Neural progenitor cell (in vitro differentiated cells): ENCODE results near the gene C1orf21. TPM values are rescaled to one million over a fixed set of nuclear protein-coding genes. Genes with fewer than 3 reads are reported as not detected.

Source experiments
- DNase-seq: peaks from one replicate; pipeline ENCODE4 v3.0.0-alpha.2; 2016; ENCODE audit warnings: low spot score
- H2AFZ ChIP-seq: fragments of 200-600 bp; sonication (generic); replicated peaks from 2 replicates; pipeline ENCODE4 v1.6.1; 2016; ENCODE audit warnings: antibody characterized with exemption
- H3F3A ChIP-seq: fragments of 200-600 bp; sonication (generic); 2 replicates; pipeline ENCODE4 v1.6.1; 2016; ENCODE audit warnings: antibody characterized with exemption, low read depth
- H3K27ac ChIP-seq: fragments of 200-600 bp; sonication (generic); 2 replicates; pipeline ENCODE4 v1.5.1; 2016; ENCODE audit warnings: mild to moderate bottlenecking
- H3K27me3 ChIP-seq: fragments of 200-600 bp; sonication (generic); 2 replicates; pipeline ENCODE4 v1.6.1; 2016; ENCODE audit warnings: mild to moderate bottlenecking, moderate library complexity
- H3K36me3 ChIP-seq: fragments of 200-600 bp; sonication (generic); 2 replicates; pipeline ENCODE4 v1.5.1; 2016
- H3K4me1 ChIP-seq: fragments of 200-600 bp; sonication (generic); 2 replicates; pipeline ENCODE4 v1.6.1; 2016; ENCODE audit warnings: mixed run types
- H3K4me2 ChIP-seq: fragments of 200-600 bp; sonication (generic); 2 replicates; pipeline ENCODE4 v1.6.1; 2016
- H3K4me3 ChIP-seq: fragments of 200-600 bp; sonication (generic); 2 replicates; pipeline ENCODE4 v1.5.1; 2016
- H3K79me2 ChIP-seq: fragments of 200-600 bp; sonication (generic); 2 replicates; pipeline ENCODE4 v1.6.1; 2016; ENCODE audit warnings: low read depth
- H3K9ac ChIP-seq: fragments of 200-600 bp; sonication (generic); 2 replicates; pipeline ENCODE4 v1.6.1; 2016
- H3K9me3 ChIP-seq: fragments of 200-600 bp; sonication (generic); 2 replicates; pipeline ENCODE4 v1.5.1; 2016; ENCODE audit warnings: low read depth
- H4K20me1 ChIP-seq: fragments of 200-600 bp; sonication (generic); 2 replicates; pipeline ENCODE4 v1.6.1; 2016; ENCODE audit warnings: low read depth
- H3K27ac Mint-ChIP-seq: 3 replicates; pipeline ENCODE4 v1.8.0; 2021; ENCODE audit warnings: mixed read lengths
- H3K27me3 Mint-ChIP-seq: 2 replicates; pipeline ENCODE4 v1.8.0; 2022; ENCODE audit warnings: low read depth, mild to moderate bottlenecking, inconsistent platforms, moderate library complexity, mixed read lengths; ENCODE audit not compliant: insufficient read depth
- H3K36me3 Mint-ChIP-seq: 3 replicates; pipeline ENCODE4 v1.8.0; 2021; ENCODE audit warnings: mixed read lengths
- H3K4me1 Mint-ChIP-seq: 3 replicates; pipeline ENCODE4 v1.8.0; 2021; ENCODE audit warnings: mixed read lengths
- H3K4me3 Mint-ChIP-seq: 3 replicates; pipeline ENCODE4 v1.8.0; 2021; ENCODE audit warnings: mild to moderate bottlenecking, moderate library complexity, mixed read lengths
- H3K9me3 Mint-ChIP-seq: 3 replicates; pipeline ENCODE4 v1.8.0; 2020; ENCODE audit warnings: mixed read lengths
- CTCF ChIP-seq: fragments of 200-600 bp; sonication (generic); IDR thresholded peaks from 2 replicates; pipeline ENCODE4 v1.5.1; 2017; ENCODE audit warnings: antibody characterized with exemption, mild to moderate bottlenecking
- EZH2 ChIP-seq: fragments of 200-600 bp; sonication (generic); IDR thresholded peaks from 2 replicates; pipeline ENCODE4 v1.6.1; 2017; ENCODE audit warnings: antibody characterized with exemption, mild to moderate bottlenecking, moderate library complexity
- EZH2phosphoT487 ChIP-seq: fragments of 200-600 bp; sonication (generic); IDR thresholded peaks from 2 replicates; pipeline ENCODE4 v1.6.1; 2017; ENCODE audit warnings: antibody characterized with exemption
- total RNA-seq: library from RNA; depleted of rRNA; stranded (reverse); fragments of >200 nt; gene quantifications from 2 replicates; pipeline ENCODE4 v1.2.3, GENCODE V29; 2015; ENCODE audit warnings: low replicate concordance

C1orf21 gene
- total RNA-seq, 1 donor from 2014 or later = 117 TPM

- no peak overlapping the region for H3K4me3 Mint-ChIP-seq
- Histone ChIP-seq H2AFZ (no peak overlapping the region), H3K9me3 (no peaks in the 10 kb centered on the region), H3F3A (no peaks in the 10 kb centered on the region), H3K4me1 (peaks cover 6% of the 10 kb centered on the region), H3K9ac (no peak overlapping the region), H3K27ac (no peak overlapping the region), H3K36me3 (no peaks in the 10 kb centered on the region), H3K4me3 (no peak overlapping the region), H3K27me3 (no peaks in the 10 kb centered on the region), H4K20me1 (no peaks in the 10 kb centered on the region), H3K4me2 (no peak overlapping the region), H3K79me2 (no peaks in the 10 kb centered on the region)
- no peak for TF ChIP-seq EZH2
- TF ChIP-seq EZH2phosphoT487 = no peak
- TF ChIP-seq CTCF = no peak
- H3K36me3 Mint-ChIP-seq = peaks cover 1% of the 10 kb centered on the region
- no peaks in the 10 kb centered on the region for H3K9me3 Mint-ChIP-seq
- no peaks in the 10 kb centered on the region for H3K27me3 Mint-ChIP-seq
- H3K4me1 Mint-ChIP-seq = peaks cover 6% of the 10 kb centered on the region
- H3K27ac Mint-ChIP-seq = no peak overlapping the region
- no peak for DNase-seq
Measured at GRCh38 chr1:184597650-184598357, 211.0 kb downstream of the C1orf21 start.

- Mint-ChIP-seq H3K27ac (no peak overlapping the region), H3K36me3 (peaks cover 1% of the 10 kb centered on the region), H3K9me3 (no peaks in the 10 kb centered on the region), H3K4me1 (peaks cover 6% of the 10 kb centered on the region), H3K27me3 (no peaks in the 10 kb centered on the region), H3K4me3 (no peak overlapping the region)
- Histone ChIP-seq H3K4me3 (no peak overlapping the region), H3K9ac (no peak overlapping the region), H3K4me1 (peaks cover 6% of the 10 kb centered on the region), H3K4me2 (no peak overlapping the region), H3K27me3 (no peaks in the 10 kb centered on the region), H4K20me1 (no peaks in the 10 kb centered on the region), H3K79me2 (no peaks in the 10 kb centered on the region), H3K36me3 (no peaks in the 10 kb centered on the region), H2AFZ (no peak overlapping the region), H3F3A (no peaks in the 10 kb centered on the region), H3K9me3 (no peaks in the 10 kb centered on the region), H3K27ac (no peak overlapping the region)
- DNase-seq = no peak
- TF ChIP-seq CTCF (no peak), EZH2 (no peak), EZH2phosphoT487 (no peak)
Measured at GRCh38 chr1:184598403-184599193, 211.8 kb downstream of the C1orf21 start.

GRCh38 chr1:184604152-184604900 lies 217.5 kb downstream of the C1orf21 start:
- Histone ChIP-seq H3K27me3 (no peaks in the 10 kb centered on the region), H3K4me3 (no peak overlapping the region), H3K79me2 (no peaks in the 10 kb centered on the region), H3K4me1 (no peaks in the 10 kb centered on the region), H3K4me2 (no peak overlapping the region), H3K36me3 (no peaks in the 10 kb centered on the region), H2AFZ (no peak overlapping the region), H3K9ac (no peak overlapping the region), H3K27ac (no peak overlapping the region), H3K9me3 (no peaks in the 10 kb centered on the region), H4K20me1 (no peaks in the 10 kb centered on the region), H3F3A (peaks cover under 1% of the 10 kb centered on the region)
- Mint-ChIP-seq H3K27ac (no peak overlapping the region), H3K27me3 (peaks cover 4% of the 10 kb centered on the region), H3K9me3 (no peaks in the 10 kb centered on the region), H3K4me1 (peaks cover 2% of the 10 kb centered on the region), H3K4me3 (no peak overlapping the region), H3K36me3 (peaks cover 1% of the 10 kb centered on the region)
- TF ChIP-seq EZH2phosphoT487 (no peak), EZH2 (no peak), CTCF (no peak)
- DNase-seq = no peak
